ENCODE data around the gene NLRP2B. TPM values are rescaled to one million over a fixed set of nuclear protein-coding genes. Genes with fewer than 3 reads are reported as not detected.
A peak's percentile ranks its signal among the peaks of the same experiment; 100 is the strongest.
"Not testable (repeated sequence)": the region's sequence is repeated elsewhere in the genome, so short reads cannot be mapped to it uniquely, and the experiment has no call there.

NLRP2B gene
- total RNA-seq (not detected), polyA plus RNA-seq (under 1 TPM in 1 of 2 donors, not detected in 1; 0.02 TPM)

DNA sequence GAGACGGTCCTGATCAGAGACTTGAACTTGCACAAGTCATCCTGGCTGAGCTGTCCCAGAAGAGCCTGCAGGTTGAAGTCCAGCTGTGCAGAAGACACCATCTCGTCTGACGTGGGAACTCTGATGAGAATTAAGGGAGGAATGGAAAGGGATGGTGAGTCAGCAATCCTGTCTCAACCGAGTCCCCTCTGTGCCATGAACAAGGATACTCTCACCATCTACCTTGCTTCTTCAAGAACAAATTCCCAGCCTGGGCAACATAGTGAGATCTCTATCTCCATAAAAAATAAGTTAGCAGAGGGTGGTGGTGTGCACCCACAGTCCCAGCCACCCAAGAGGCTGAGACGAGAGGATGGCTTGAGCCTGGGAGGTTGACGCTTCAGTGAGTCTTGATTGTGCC is at the start of gene NLRP2B:
Gene NLRP2B (minus strand): TSS at position 101 of the 400 bp plus-strand sequence.
- TF ChIP-seq, protein P1, sequence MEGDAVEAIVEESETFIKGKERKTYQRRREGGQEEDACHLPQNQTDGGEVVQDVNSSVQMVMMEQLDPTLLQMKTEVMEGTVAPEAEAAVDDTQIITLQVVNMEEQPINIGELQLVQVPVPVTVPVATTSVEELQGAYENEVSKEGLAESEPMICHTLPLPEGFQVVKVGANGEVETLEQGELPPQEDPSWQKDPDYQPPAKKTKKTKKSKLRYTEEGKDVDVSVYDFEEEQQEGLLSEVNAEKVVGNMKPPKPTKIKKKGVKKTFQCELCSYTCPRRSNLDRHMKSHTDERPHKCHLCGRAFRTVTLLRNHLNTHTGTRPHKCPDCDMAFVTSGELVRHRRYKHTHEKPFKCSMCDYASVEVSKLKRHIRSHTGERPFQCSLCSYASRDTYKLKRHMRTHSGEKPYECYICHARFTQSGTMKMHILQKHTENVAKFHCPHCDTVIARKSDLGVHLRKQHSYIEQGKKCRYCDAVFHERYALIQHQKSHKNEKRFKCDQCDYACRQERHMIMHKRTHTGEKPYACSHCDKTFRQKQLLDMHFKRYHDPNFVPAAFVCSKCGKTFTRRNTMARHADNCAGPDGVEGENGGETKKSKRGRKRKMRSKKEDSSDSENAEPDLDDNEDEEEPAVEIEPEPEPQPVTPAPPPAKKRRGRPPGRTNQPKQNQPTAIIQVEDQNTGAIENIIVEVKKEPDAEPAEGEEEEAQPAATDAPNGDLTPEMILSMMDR (IDR thresholded peaks at IDR 0.05): no peak
- Histone ChIP-seq H3K27ac (no peak within 1 kb of the TSS), H3K27me3 (no peaks in the 10 kb centered on the region), H3K4me1 (no peaks in the 10 kb centered on the region), H3K9me3 (no peaks in the 10 kb centered on the region), H3K4me3 (no peak within 1 kb of the TSS), H3K36me3 (no peaks in the 10 kb centered on the region)
- FAIRE-seq (no peak), ATAC-seq (no peak), DNase-seq (no peak)
- 55 to 64% methylated on average over 6 of the region's 6 CpGs for WGBS, 2 donors
- intact Hi-C loops (cut with DNase I): no loop called here

GRCh38 chrX:57725995-57726394 is 45.9 kb upstream of the NLRP2B start:
- H3K4me1 ChIP-seq; FAIRE-seq; H3K9me3 ChIP-seq; H3K27me3 ChIP-seq; intact Hi-C loops (cut with DNase I); H3K36me3 ChIP-seq; DNase-seq; ATAC-seq; H3K4me3 ChIP-seq; H3K27ac ChIP-seq: not testable (repeated sequence)
- 69 to 90% methylated on average over 3 of the region's 3 CpGs for WGBS, 2 donors

DNA sequence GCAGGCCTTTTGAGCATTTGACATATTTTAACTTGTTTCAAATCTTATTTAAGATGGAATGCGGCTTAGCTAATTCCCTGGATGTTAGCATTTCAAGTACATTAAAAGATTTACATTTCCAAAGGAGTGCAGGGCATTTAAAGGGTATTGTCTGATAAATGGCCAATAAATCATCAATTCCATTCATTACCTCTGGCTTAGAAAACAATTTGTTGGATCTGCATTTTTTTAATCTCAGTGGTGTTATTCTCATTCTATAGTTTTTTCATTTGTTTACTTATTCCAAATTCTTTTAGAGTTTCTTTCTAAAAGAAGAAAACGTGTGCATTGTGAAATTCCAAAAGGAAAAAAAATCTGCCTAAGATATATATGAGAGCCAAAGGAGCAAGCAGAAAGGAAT is 1.3 kb upstream of the NLRP2B start:
- intact Hi-C loops (cut with DNase I): no loop called here
- WGBS, 2 donors: 37 to 41% methylated on average over 2 of the region's 2 CpGs
- Histone ChIP-seq H3K4me1 (no peaks in the 10 kb centered on the region), H3K36me3 (no peaks in the 10 kb centered on the region), H3K4me3 (no peak overlapping the region), H3K27ac (no peak overlapping the region), H3K9me3 (no peaks in the 10 kb centered on the region), H3K27me3 (no peaks in the 10 kb centered on the region)
- DNase-seq (no peak), FAIRE-seq (peak; percentile 5), ATAC-seq (no peak)
- TF ChIP-seq, protein P1 (IDR thresholded peaks at IDR 0.05): no peak

DNA sequence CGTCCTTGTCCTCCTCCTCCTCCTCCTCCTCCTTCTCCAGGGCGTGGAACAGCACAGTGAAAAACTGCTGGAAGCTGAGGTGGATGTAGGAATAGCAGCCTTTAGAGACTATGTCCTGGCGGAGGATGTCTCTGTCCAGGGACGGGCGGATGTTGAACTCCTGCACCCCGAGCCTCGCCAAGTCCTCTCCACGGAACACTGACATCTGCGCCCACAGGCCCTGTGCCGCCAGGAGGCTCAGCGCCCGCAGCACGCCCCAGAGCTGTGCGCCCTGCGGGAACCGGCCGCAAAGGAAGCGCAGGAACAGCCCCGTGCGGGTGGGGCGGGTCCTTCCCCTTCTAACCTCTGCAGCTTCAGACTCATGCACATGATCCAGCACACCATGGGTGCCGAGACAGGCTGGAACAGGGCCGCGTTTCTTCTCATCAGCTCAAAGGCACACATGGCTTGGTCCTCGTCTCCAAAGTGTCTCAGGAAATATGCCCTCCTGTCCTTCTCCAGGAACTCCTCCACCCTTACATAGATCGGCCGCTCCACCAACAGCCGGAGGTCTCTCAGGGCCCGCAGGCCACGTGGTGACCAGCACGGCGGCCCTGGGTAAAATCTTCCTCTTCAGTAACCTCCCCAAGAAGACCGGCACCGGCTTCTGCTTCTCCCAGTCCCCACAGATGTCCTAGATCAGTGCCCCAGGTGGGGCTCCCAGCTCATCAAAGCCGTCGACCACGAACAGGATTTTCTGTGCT is 1.2 kb downstream of the NLRP2B start:
- FAIRE-seq: no peak
- TF ChIP-seq, protein P1 (IDR thresholded peaks at IDR 0.05): no peak
- Histone ChIP-seq H3K27me3 (no peaks in the 10 kb centered on the region), H3K4me3 (no peak overlapping the region), H3K27ac (no peak overlapping the region), H3K9me3 (no peaks in the 10 kb centered on the region), H3K4me1 (no peaks in the 10 kb centered on the region), H3K36me3 (no peaks in the 10 kb centered on the region)
- no peak for ATAC-seq
- DNase-seq: no peak
- WGBS, 2 donors: 79 to 82% methylated on average over 37 of the region's 37 CpGs
- intact Hi-C loops (cut with DNase I): no loop called here

- intact Hi-C loops (cut with DNase I): no loop called here
- no peaks in the 10 kb centered on the region for H3K9me3 ChIP-seq
- FAIRE-seq (no peak), DNase-seq (peak in 1 of 6 donors; percentile 12), ATAC-seq (no peak)
- no peak overlapping the region for H3K4me3 ChIP-seq
- H3K4me1 ChIP-seq: no peaks in the 10 kb centered on the region
- TF ChIP-seq, protein P1 (IDR thresholded peaks at IDR 0.05): no peak
- 52% methylated on average over 8 of the region's 8 CpGs for WGBS, 2 donors
- no peaks in the 10 kb centered on the region for H3K36me3 ChIP-seq
- H3K27ac ChIP-seq: no peak overlapping the region
- no peaks in the 10 kb centered on the region for H3K27me3 ChIP-seq
Measured at GRCh38 chrX:57677132-57677858, 2.8 kb downstream of the NLRP2B start.
